Renal cortex interstitium (tissue), 15 donors: ENCODE data around the gene REPS2. TPM values are rescaled to one million over a fixed set of nuclear protein-coding genes. Genes with fewer than 3 reads are reported as not detected.

Experiments used
- DNase-seq, 11 donors: peaks; one replicate each; pipeline ENCODE4 v3.0.0-alpha.2; 2013; ENCODE audit warnings: low read depth in 9 of 11, low spot score in 4 of 11; ENCODE audit errors: extremely low read depth in 1 of 11
- long read RNA-seq, 16 experiments: transcript quantifications; one replicate each; lab custom pipeline, GENCODE V29; 2026
- polyA plus RNA-seq, 3 donors: library from polyadenylated mRNA; unstranded; fragments of 120-200 nt; gene quantifications; one replicate each; pipeline ENCODE4 v1.2.1, GENCODE V29; 2013; ENCODE audit not compliant: insufficient read length in 3 of 3

REPS2 gene
- polyA plus RNA-seq, result 10 to 100 TPM; 11.8 to 20.3 (median 17.9) TPM
- long read RNA-seq, donor 1, partial matches to known transcripts, result 0 of 1 reads
- long read RNA-seq, donor 1, other reads (novel, unspliced or antisense), result 0 of 1 reads
- long read RNA-seq, donor 2, result 0 reads
- long read RNA-seq, donor 3, result 0 reads
- long read RNA-seq, donor 4, result 0 reads
- long read RNA-seq, donor 5, result 0 reads
- long read RNA-seq, donor 6, result 0 reads
- long read RNA-seq, donor 7, result 0 reads
- long read RNA-seq, donor 8, partial matches to known transcripts, result 0 of 1 reads
- long read RNA-seq, donor 8, other reads (novel, unspliced or antisense), result 0 of 1 reads
- long read RNA-seq, donor 9, result 0 reads
- long read RNA-seq, donor 10, result 0 reads
- long read RNA-seq, donor 11, result 0 reads
- long read RNA-seq, donor 12, full-length matches to known transcripts, result 1 of 1 reads
- long read RNA-seq, donor 12, partial matches to known transcripts, result 0 of 1 reads
- long read RNA-seq, donor 12, other reads (novel, unspliced or antisense), result 0 of 1 reads
- long read RNA-seq, donor 13, partial matches to known transcripts, result 0 of 1 reads
- long read RNA-seq, donor 13, other reads (novel, unspliced or antisense), result 0 of 1 reads
- long read RNA-seq, donor 14, result 0 reads
- long read RNA-seq, donor 15, result 0 reads
- long read RNA-seq, donor 16, partial matches to known transcripts, result 0 of 1 reads
- long read RNA-seq, donor 16, other reads (novel, unspliced or antisense), result 0 of 1 reads

- DNase-seq, result peak in 10 of 11 donors; percentile 22 to 74 (median 62)
Measured at GRCh38 chrX:16946361-16946964, at the start of gene REPS2. Gene REPS2, plus strand, starts transcription at chrX:16946658. Its CDS starts 204 bp downstream, at chrX:16946862.

GRCh38 chrX:16897445-16897844 lies 49.0 kb upstream of the REPS2 start:
- no peak for DNase-seq

- DNase-seq, result no peak
Measured at GRCh38 chrX:16903274-16904022, 43.0 kb upstream of the REPS2 start.

- no peak for DNase-seq
Measured at GRCh38 chrX:16910376-16910775, 36.1 kb upstream of the REPS2 start.

- DNase-seq, result no peak
Measured at GRCh38 chrX:16914058-16914457, 32.4 kb upstream of the REPS2 start.

- DNase-seq, result no peak
Measured at GRCh38 chrX:16916561-16916960, 29.9 kb upstream of the REPS2 start.

GRCh38 chrX:16917120-16917519 lies 29.3 kb upstream of the REPS2 start:
- DNase-seq, result no peak

- DNase-seq, result no peak
Measured at GRCh38 chrX:16918979-16919378, 27.5 kb upstream of the REPS2 start.

GRCh38 chrX:16920075-16920474 lies 26.4 kb upstream of the REPS2 start:
- no peak for DNase-seq

GRCh38 chrX:16923157-16923556 lies 23.3 kb upstream of the REPS2 start:
- DNase-seq, result no peak

- no peak for DNase-seq
Measured at GRCh38 chrX:16924631-16925480, 21.6 kb upstream of the REPS2 start.

- no peak for DNase-seq
Measured at GRCh38 chrX:16930392-16930791, 16.1 kb upstream of the REPS2 start.

GRCh38 chrX:16931371-16931770 lies 15.1 kb upstream of the REPS2 start:
- DNase-seq, result no peak

- DNase-seq, result no peak
Measured at GRCh38 chrX:16931855-16932575, 14.4 kb upstream of the REPS2 start.

GRCh38 chrX:16934185-16934584 lies 12.3 kb upstream of the REPS2 start:
- DNase-seq, result no peak

- no peak for DNase-seq
Measured at GRCh38 chrX:16946971-16947562, 609 bp downstream of the REPS2 start.

GRCh38 chrX:16950423-16950822 lies 4.0 kb downstream of the REPS2 start:
- no peak for DNase-seq
